ENCODE results near the gene BANF1. TPM values are rescaled to one million over a fixed set of nuclear protein-coding genes. Genes with fewer than 3 reads are reported as not detected.
A peak's percentile ranks its signal among the peaks of the same experiment; 100 is the strongest.

Gene BANF1
- total RNA-seq, 1 donor from 2014 or later, result 282 TPM

DNA sequence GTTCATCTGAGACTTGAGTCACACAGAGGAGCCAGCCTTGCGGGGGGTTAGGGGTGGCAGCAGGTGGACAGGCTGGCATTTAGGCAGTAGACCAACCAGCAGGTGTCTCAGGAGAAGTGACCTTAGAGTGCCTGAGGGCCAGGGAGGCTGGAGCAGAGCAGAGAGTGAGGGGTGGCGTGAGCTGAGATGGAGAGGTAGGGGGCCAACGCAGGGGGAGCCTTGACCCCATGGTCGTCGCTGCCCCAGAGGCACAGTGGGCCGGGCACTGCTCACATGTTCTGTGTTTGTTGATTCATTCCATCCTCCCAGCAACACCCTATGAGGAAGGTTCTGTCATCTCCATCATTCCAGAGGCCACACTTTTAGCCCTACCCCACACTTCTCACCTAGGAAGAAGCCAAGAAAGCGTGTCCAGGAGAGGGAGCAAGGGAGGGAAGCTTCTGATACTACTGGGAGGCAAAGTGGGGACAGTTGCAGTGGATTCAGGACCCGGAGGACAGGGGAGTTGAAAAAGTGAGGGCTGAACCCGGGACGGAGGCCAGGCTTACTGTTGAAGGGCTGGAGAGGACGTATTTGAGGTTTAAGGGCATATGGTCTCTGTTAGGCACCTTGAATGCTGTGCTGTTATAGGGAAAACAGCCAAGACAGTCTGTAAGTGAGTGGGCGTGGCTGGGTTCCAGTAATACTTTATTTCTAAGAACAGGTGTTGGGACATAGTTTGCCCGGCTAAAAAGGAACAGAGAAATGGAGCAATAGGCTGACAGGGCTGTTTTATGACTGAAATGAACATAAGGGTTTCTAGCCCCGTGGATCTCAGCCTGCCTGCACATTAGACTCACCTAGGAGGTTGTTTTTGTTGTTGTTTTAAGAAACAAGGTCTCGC lies 33.5 kb upstream of the BANF1 start:
- H3K9me3 Mint-ChIP-seq, result no peaks in the 10 kb centered on the region
- no peaks in the 10 kb centered on the region for H3K27me3 Mint-ChIP-seq (ENCODE audit: insufficient read depth)
- no peak for DNase-seq (ENCODE audit: low spot score)
- H3K4me1 Mint-ChIP-seq (ENCODE audit: low read depth), result peaks cover 24% of the 10 kb centered on the region
- intact Hi-C loops (cut with micrococcal nuclease), result no loop called here
- H3K36me3 Mint-ChIP-seq (ENCODE audit: low read depth), result peaks cover 55% of the 10 kb centered on the region
- H3K27ac Mint-ChIP-seq, result peak overlapping the region; percentile 50
- H3K4me3 Mint-ChIP-seq, result no peak overlapping the region

DNA sequence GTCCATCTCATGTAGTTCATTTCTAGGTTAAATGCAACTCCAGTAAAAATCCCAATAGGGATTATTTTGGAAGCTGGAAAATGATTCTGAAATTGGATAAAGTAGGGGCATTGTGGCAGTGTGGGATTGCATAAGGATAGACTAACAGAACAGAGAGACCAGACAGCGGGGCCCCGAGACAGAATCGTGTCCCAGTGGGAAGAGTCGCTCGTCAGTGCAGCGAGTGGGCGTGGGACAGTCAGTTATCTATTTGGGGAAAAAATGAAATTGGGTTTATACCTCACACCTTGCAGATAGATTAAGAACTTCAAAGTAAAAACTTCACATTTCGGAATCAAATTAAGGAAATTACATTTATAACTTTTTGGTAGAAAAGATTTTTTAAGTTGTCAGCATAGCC lies 30.2 kb upstream of the BANF1 start:
- Mint-ChIP-seq H3K9me3 (no peaks in the 10 kb centered on the region), H3K27me3 (ENCODE audit: insufficient read depth) (no peaks in the 10 kb centered on the region), H3K4me3 (no peak overlapping the region), H3K4me1 (ENCODE audit: low read depth) (peaks cover 16% of the 10 kb centered on the region), H3K27ac (no peak overlapping the region), H3K36me3 (ENCODE audit: low read depth) (peaks cover 42% of the 10 kb centered on the region)
- intact Hi-C loops (cut with micrococcal nuclease), result no loop called here
- no peak for DNase-seq (ENCODE audit: low spot score)

DNA sequence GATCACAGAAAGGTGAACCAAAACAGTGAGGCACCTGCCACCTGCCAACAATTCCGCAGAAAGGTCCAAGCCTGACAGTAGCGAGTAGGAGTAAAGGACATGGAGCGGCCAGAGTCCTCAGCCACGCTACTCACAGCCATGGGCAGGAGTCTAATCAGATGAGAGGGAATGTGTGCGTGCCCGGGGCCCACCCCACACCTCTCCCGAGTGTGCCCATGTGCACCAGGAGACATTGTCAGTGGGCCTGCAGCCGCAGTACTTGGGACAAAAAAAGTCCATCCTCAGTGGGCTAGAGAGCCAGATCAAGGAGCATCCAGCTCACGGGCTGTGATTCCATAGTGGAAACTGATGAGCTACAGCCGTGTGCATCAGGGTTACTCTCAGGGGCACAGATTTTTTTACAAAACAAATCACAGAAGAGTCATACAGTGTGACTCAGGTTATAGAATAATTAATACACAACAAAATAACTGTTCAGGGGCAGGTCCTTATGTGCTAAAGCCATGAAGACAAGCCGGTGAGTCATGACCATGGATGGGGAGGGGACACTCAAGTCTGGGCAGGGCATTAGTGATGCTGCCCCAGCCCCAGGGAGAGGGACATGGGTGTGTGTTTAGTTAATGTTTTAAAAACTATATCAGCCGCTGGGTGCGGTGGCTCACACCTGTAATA lies 28.7 kb upstream of the BANF1 start:
- Mint-ChIP-seq H3K36me3 (ENCODE audit: low read depth) (peaks cover 43% of the 10 kb centered on the region), H3K4me1 (ENCODE audit: low read depth) (peaks cover 10% of the 10 kb centered on the region), H3K27me3 (ENCODE audit: insufficient read depth) (no peaks in the 10 kb centered on the region), H3K9me3 (no peaks in the 10 kb centered on the region), H3K27ac (no peak overlapping the region), H3K4me3 (no peak overlapping the region)
- intact Hi-C loops (cut with micrococcal nuclease), result no loop called here
- no peak for DNase-seq (ENCODE audit: low spot score)

DNA sequence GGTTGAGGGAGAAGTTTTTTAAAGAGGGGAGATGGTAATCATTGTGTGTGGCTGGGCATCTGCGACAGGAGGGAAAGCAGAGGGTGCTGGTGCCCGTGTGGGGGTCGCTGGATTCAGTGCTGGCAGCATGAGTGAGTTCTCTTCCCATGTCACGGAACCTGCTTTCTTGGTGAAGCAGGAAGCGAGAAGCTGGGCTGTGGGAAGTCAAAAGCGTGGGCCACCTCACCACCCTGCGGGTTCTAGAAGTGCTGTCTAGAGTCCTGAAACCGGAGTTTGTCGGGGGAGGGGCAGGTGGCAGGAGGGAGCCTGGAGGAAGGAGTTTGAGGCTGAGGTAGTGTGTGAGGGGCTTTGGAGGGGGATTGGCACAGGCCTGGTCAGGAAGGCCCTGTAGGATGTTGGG lies 26.5 kb upstream of the BANF1 start:
- H3K36me3 Mint-ChIP-seq (ENCODE audit: low read depth), result peaks cover 42% of the 10 kb centered on the region
- no peak for DNase-seq (ENCODE audit: low spot score)
- intact Hi-C loops (cut with micrococcal nuclease), result no loop called here
- H3K4me1 Mint-ChIP-seq (ENCODE audit: low read depth), result peaks cover 7% of the 10 kb centered on the region
- no peaks in the 10 kb centered on the region for H3K9me3 Mint-ChIP-seq
- no peak overlapping the region for H3K4me3 Mint-ChIP-seq
- no peak overlapping the region for H3K27ac Mint-ChIP-seq
- H3K27me3 Mint-ChIP-seq (ENCODE audit: insufficient read depth), result no peaks in the 10 kb centered on the region

GRCh38 chr11:65976216-65977176 lies 25.8 kb upstream of the BANF1 start:
- Mint-ChIP-seq H3K27me3 (ENCODE audit: insufficient read depth) (no peaks in the 10 kb centered on the region), H3K4me1 (ENCODE audit: low read depth) (peaks cover 7% of the 10 kb centered on the region), H3K36me3 (ENCODE audit: low read depth) (peaks cover 42% of the 10 kb centered on the region), H3K4me3 (no peak overlapping the region), H3K9me3 (no peaks in the 10 kb centered on the region), H3K27ac (no peak overlapping the region)
- intact Hi-C loops (cut with micrococcal nuclease), result no loop called here
- DNase-seq (ENCODE audit: low spot score), result no peak

DNA sequence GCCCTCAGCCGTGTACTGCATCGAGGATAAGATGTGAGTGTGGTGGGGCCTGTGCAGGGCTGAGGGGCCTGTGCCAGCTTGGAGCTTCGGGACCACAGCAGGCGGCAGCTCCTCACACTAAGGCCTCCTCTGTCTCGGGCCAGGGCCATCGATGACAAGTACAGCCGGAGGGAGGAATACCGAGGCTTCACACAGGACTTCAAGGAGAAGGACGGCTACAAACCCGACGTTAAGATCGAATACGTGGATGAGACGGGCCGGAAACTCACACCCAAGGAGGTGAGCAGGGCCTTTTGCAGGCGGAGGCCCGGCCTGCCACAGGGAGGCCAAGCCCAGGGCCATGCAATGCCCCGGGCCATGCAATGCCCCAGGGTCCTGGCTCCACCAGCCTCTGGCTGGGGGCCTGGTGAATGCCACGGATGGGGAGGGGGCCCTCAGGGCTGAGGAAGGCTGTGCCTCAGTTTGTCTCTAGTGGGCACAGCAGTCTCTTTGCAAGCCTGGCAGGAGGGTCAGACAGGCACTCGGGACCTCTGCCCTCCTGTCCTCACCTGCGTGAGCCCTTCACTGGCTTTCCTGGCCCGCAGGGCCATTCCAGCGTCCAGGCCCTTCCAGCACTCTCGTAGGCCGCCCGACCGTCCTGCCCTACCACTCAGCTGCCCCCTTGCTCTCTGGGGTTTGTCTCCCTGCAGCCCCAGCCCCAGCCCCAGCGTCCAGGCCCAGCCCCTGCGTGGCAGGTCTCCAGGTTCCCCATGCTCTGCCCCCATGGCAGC lies 24.5 kb upstream of the BANF1 start:
- intact Hi-C loops (cut with micrococcal nuclease), result no loop called here
- no peaks in the 10 kb centered on the region for H3K9me3 Mint-ChIP-seq
- H3K4me1 Mint-ChIP-seq (ENCODE audit: low read depth), result no peaks in the 10 kb centered on the region
- peaks cover 35% of the 10 kb centered on the region for H3K36me3 Mint-ChIP-seq (ENCODE audit: low read depth)
- no peak overlapping the region for H3K27ac Mint-ChIP-seq
- DNase-seq (ENCODE audit: low spot score), result no peak
- no peak overlapping the region for H3K4me3 Mint-ChIP-seq
- no peaks in the 10 kb centered on the region for H3K27me3 Mint-ChIP-seq (ENCODE audit: insufficient read depth)

DNA sequence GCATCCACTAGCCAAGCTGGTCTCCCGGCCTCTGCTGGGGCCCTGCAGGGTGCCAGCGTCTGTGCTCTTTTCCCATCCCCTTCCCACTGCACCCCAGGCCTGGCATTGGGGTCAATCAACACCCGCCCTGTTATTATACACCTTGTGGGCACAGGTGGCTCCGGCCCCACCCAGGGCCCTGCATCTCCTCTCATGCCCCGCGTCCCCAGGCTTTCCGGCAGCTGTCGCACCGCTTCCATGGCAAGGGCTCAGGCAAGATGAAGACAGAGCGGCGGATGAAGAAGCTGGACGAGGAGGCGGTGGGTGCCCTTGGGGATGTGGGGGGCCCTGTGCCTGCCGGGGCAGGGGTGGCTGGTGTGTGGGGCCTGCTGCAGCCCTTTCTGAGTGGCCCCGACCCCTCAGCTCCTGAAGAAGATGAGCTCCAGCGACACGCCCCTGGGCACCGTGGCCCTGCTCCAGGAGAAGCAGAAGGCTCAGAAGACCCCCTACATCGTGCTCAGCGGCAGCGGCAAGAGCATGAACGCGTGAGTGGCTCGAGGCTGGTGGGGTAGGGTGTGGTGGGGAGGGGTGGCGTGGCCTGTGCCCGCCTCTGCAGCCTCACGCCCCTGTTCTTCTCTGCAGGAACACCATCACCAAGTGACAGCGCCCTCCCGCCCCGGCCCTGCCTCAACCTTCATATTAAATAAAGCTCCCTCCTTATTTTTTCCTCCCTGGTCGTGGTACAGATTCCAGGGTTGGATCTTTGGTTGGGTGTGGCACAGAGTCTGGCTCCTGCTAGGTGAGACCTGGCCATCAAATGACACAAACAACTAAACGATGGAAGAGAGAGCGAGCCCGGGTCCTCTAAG lies 23.7 kb upstream of the BANF1 start:
- Mint-ChIP-seq H3K27me3 (ENCODE audit: insufficient read depth) (no peaks in the 10 kb centered on the region), H3K27ac (no peak overlapping the region), H3K4me3 (no peak overlapping the region), H3K36me3 (ENCODE audit: low read depth) (peaks cover 28% of the 10 kb centered on the region), H3K4me1 (ENCODE audit: low read depth) (no peaks in the 10 kb centered on the region), H3K9me3 (no peaks in the 10 kb centered on the region)
- intact Hi-C loops (cut with micrococcal nuclease), result no loop called here
- DNase-seq (ENCODE audit: low spot score), result no peak

GRCh38 chr11:65979261-65979759 lies 23.0 kb upstream of the BANF1 start:
- Mint-ChIP-seq H3K9me3 (no peaks in the 10 kb centered on the region), H3K4me1 (ENCODE audit: low read depth) (no peaks in the 10 kb centered on the region), H3K36me3 (ENCODE audit: low read depth) (peaks cover 25% of the 10 kb centered on the region), H3K4me3 (no peak overlapping the region), H3K27me3 (ENCODE audit: insufficient read depth) (no peaks in the 10 kb centered on the region), H3K27ac (no peak overlapping the region)
- DNase-seq (ENCODE audit: low spot score), result no peak
- intact Hi-C loops (cut with micrococcal nuclease), result no loop called here

DNA sequence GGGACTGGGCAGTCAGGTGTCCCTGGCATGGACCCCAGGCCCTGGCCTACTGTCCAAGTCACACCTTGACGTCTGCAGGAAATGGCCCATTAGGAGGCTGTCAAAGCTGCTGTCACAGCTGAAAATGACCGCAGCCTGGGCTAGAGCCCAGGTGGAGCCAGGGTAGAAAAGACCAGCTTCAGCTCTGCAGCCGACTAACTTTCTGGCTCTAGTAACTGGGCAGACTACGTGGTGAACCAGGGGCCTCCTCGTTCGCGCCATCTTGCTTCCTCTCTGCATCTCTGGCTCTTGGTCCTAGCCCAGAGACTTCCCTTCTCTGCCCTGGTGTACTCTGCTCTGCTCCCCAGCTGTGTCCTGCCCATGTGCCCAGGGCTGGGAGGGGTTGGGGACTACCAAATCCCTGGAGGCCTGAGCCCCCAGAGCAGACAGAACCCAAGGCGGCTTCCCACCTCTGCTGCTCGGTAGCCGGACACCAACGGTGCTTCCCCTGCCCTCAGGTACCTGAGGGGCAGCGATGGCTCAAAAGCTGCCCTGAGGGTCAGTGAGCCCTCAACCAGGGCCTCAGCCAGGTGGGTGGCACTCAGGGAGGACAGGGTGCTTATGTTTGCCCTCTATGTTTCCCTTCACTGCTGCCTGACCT lies 21.1 kb upstream of the BANF1 start:
- Mint-ChIP-seq H3K36me3 (ENCODE audit: low read depth) (peaks cover 18% of the 10 kb centered on the region), H3K4me3 (no peak overlapping the region), H3K27ac (no peak overlapping the region), H3K4me1 (ENCODE audit: low read depth) (no peaks in the 10 kb centered on the region), H3K9me3 (no peaks in the 10 kb centered on the region), H3K27me3 (ENCODE audit: insufficient read depth) (no peaks in the 10 kb centered on the region)
- intact Hi-C loops (cut with micrococcal nuclease), result no loop called here
- no peak for DNase-seq (ENCODE audit: low spot score)

GRCh38 chr11:65981972-65982823 lies 20.1 kb upstream of the BANF1 start:
- no peak overlapping the region for H3K4me3 Mint-ChIP-seq
- H3K27ac Mint-ChIP-seq, result no peak overlapping the region
- no peak for DNase-seq (ENCODE audit: low spot score)
- no peaks in the 10 kb centered on the region for H3K27me3 Mint-ChIP-seq (ENCODE audit: insufficient read depth)
- intact Hi-C loops (cut with micrococcal nuclease), result no loop called here
- no peaks in the 10 kb centered on the region for H3K9me3 Mint-ChIP-seq
- H3K36me3 Mint-ChIP-seq (ENCODE audit: low read depth), result peaks cover 16% of the 10 kb centered on the region
- H3K4me1 Mint-ChIP-seq (ENCODE audit: low read depth), result no peaks in the 10 kb centered on the region
